HG02642 (cell line): ENCODE results near the gene PDZD2.
"Not testable (repeated sequence)": the region's sequence is repeated elsewhere in the genome, so short reads cannot be mapped to it uniquely, and the experiment has no call there.

Experiments
- ATAC-seq: cut with Tn5 transposase; IDR thresholded peaks from one replicate; pipeline ENCODE4 v1.9.1; 2021; ENCODE audit warnings: mild to moderate bottlenecking; ENCODE audit not compliant: unreplicated experiment, poor library complexity

Gene PDZD2

DNA sequence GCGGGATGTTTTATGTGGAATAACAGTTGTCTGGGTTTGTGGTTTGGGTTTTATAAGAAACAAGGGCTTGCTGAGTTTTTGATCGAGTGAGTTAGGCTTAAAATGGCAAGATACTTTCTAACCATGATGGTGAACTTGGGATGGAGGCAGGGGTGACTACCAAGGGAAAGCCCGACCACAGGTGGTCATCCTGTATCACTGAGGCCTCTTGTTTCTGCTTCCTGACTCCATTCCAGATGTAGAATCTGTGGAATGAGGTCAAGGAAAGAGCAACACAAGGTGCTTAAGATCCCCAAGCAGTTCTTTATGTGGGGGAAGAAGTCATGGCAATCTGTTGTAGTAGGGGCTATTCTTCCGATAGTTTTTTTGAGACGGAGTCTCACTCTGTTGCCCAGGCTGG, 412.9 kb downstream of the PDZD2 start:
- no peak for ATAC-seq

DNA sequence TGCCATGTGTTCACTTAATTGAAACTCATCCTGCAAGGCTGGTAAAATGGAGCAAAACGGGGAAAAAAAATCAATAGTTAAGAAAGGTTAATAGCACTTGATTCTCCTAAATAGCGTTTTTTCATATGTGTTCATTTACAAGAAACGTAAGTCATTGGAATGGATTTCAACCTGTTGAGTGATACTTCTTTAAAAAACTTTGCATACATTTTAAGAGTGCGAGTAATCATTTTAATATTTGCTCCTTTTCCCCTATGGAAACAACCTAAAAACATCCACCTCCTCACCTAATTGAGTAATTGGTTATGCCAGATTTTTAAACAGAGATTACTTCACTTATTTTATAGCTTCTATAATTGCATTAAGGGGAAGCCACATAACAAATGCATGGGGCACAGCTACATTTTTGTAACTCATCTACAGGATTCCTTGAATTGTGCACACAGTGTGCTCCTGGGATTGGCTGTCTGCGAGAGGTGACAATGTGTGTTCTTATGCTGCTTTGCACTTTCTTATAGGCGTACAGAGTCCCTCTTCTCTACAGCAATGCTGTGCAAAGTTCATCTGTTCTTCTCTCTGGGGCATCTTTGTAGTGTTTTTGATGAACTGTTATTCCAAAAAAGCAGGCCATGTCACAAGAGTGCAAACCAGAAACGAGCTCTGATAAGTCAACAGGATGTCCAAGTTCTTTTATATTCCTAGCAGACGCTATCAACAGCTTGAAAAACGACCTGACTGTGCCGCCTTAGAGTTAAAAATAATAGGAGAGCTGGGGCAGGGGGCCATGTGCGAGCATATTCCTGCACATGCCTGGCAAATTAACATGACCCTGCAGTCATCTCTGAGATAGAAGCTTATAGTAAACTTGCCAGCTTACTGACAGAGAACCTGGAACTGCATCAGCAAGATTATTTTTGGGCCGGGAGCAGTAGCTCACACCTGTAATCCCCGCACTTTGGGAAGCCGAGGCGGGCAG, 417.2 kb downstream of the PDZD2 start:
- ATAC-seq, result no peak

DNA sequence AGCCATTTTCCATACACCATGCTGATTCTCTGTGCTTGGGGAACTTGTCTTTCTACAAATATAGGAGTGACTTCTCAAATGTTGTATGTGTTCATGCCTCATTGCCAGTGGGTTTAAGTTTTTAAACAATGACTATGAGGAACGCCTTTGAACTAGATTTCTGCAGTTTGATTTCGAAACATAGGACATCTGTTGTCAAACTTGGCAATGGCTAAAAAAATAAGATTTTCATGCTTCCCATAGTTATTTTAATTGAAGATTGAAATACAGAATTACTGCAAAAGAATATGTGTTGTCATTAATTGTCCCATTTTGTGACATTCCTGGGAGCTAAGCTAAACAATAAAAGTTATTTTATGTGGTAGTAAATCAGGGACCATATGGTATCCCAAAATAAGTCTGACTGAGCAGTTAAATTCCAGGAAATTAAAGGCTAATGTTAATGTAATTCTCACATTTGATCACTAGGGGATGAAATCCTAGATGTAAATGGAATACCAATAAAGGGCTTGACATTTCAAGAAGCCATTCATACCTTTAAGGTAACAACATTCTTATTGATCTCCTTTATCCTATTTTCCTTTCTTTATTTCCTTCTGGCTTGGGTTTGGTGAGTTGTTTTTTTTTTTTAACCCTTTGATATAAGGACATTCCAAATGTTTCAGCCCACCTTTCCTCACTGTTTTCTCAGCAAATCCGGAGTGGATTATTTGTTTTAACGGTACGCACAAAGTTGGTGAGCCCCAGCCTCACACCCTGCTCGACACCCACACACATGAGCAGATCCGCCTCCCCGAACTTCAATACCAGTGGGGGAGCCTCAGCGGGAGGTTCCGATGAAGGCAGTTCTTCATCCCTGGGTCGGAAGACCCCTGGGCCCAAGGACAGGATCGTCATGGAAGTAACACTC, 418.5 kb downstream of the PDZD2 start:
- ATAC-seq, result no peak

DNA sequence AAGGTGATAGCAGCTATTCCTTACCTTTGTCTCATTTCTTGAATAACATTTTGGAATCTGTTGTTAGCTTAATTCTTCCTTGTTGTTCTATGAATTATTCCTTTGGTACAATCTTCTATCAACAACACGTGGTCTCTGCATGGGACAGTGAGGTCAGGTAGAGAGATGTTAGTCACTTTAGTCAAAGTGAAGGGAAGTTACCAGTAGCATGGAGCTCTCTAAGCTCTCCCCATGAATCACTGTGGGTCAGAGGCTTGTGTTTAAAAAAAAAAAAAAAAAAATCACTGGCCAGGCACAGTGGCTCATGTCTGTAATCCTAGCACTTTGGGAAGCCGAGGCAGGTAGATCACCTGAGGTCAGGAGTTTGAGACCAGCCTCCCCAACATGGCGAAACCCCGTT, 419.2 kb downstream of the PDZD2 start:
- no peak for ATAC-seq

DNA sequence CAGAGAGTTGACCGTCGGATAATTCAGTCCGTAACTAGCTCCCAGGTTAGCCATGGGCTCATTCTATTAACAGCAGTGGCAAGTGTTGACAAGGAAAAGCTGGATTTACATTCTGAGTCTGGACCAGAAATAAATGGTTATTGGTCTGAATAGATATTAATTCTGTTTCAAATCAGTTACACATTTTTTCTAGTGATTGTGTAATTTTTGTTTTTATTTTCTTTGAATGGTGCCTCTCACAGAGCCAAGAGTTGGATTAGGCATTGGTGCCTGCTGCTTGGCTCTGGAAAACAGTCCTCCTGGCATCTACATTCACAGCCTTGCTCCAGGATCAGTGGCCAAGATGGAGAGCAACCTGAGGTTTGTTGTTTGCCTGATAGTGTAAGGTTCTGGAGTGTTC, 420.1 kb downstream of the PDZD2 start:
- ATAC-seq, result no peak

DNA sequence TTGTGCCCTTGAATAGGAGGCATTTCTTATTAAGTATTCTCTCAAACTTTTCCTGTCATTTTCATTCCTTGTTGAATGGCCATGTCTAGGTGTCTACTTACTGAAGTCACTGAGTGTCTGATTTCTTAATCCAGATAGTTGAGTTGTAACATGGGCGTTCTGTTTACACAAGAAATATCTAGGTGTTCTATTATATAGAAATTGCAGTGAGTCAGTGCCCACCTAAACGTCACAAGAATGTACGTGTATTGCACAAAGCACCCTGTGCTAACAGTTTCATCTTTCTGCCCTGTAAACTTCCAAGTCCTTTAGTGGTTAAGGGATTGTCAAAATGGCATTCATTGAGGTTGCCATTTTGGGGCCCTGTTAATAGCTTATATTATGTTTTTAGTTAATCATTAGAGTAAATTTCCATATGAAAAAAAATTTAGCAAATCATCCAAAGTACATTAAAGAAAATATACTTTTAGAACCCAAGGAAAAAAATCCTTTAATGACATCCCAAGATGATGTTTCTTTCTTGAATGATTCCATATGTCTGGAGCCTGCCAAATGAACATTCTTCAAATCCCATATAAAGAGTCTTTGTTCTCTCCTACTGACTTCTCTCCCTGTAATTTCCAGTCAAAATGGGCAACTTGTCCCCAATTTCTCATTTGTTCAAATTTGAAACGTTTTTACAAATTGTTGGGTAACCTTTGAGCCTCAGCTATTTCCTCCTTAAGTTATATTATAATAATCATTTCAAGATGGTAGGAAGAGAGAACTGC, 421.0 kb downstream of the PDZD2 start:
- no peak for ATAC-seq

DNA sequence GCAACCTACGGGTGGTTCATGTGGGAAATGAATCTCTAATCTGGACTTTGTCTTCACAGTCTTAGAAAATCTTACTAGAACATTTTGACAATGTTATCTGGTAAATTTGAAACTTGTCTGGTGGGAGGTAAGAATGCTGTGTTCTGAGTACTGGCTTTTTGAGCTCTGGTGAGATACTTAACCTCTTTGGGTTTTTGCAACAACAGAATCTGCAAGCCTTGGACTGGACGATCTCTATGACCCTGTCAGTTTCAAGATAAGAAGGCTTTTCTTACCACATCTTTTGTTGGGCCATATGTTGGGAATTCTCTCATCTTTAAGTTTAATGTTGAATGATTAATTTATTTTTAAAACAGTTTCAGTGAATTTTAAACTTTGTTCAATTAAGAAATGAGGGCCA, 422.3 kb downstream of the PDZD2 start:
- no peak for ATAC-seq

DNA sequence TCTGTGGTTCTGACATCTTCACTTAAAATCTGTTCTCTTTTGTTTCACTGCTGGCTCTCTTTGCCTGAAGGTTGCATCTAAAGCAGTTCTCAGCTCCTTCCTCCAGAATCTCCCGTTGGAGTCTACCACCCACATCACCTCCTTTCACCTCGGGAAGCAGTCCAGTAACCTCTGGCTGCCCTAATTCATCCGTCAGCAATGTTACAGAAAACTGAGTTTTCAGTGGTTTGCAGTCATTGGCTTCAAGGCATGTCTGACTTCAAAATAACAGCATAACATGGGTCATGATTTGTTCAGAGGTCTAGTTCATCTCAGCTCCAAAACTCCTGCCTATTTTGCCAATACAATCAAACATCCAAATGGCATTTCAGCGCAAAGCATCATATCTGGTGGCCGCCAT, 427.5 kb downstream of the PDZD2 start:
- no peak for ATAC-seq

DNA sequence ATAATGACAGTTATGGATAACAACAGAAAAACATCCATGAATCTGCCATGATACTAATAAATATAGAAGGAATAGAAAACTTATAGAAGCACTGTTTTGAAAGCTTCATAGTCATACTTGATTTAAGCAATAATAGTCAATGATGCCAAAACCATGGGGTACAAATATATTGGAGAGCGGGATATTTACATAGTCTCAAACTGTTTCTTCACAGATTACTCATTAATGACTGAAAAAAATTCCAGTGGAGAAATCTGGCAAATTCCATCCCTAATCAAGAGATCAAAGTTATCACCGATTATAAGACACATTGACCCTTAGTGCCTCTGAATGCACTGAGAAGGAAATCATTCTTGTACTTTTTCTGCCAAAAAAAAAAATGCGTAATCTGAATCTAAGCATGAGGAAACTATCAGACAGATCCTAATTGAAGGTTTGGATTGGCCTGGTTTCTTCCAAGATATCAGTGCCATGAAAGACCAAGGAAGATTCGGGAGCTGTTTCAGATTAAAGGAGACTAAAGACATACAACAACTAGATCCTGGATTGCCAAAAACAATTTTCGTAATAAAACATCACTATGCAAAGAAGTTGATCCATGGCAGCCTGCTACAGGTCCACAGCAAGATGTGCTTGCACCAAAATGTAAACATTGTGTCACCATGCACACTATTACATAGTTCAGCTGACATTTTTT, 429.0 kb downstream of the PDZD2 start:
- no peak for ATAC-seq

DNA sequence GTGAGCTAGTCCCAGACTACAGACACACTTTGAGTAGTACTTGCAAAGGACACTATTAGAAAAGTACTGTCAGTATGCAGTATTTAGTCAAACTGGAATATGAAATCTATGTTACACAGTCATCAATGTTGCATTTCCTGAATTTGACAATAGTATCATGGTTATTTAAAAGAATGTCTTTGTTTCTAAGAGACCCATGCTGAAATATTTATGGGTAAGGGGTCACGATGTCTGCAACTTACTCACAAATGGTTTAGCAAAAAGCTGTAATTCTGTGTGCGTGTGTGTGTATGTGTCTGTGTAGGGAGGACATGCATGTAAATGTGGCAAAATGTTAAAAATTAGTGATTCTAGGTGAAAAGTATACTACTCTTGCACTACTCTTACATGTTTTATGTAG, 429.6 kb downstream of the PDZD2 start:
- no peak for ATAC-seq

DNA sequence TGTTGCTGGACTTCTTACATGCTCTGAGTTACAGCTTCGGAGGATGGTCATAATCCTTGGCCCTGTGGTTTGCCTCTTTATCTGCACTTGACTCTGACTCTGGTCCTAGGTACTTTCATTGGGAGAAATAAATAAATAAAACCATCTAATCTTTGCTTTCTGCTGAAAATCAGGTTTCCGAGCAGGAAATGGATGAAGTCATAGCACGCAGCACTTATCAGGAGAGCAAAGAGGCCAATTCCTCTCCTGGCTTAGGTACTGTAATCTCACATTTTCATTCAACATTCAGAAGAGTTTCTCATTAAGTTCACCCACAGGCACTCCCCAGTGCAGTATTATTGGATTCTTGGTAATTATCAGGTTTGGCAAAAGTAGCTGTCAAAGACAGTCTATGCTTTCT, 430.5 kb downstream of the PDZD2 start:
- ATAC-seq, result no peak

DNA sequence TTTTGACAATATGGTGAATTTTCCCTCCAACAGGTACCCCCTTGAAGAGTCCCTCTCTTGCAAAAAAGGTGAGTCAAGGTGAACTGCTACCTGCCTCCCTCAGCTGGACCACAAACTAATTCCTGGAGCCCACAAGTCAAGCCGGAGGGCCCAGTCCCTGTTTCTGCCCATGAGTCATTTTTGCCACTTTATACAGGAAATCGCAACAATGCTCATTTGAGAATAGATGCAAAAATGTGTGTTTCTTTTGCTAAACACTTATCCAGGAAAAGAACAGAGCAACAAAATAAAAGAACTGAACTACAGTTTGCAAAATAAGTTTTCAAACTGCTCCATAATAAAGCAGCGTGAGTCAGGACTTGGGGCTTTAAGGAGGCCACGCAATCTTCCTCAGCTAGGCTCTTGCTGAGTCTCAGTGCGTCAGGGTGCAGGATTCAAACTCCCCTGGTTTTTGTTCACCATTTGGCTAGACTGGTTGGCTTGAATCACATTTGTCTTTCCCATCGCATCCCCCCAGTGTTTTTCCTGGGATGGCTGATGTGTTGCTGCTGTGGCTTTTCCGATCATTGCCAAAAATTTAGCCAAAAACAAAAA, 432.5 kb downstream of the PDZD2 start:
- ATAC-seq, result no peak

DNA sequence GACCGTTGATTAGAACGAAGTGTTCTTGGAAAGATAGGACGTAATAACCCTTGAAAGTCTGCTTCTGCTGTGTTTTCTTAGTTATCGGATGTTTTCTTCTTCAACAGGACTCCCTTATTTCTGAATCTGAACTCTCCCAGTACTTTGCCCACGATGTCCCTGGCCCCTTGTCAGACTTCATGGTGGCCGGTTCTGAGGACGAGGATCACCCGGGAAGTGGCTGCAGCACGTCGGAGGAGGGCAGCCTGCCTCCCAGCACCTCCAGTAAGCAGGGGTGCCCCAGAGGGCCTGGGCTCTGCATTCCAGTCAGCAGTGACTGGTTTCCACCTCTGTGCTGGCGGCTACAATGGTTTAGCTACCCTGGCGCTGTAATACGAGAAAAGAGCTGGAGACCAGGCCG, 433.1 kb downstream of the PDZD2 start:
- no peak for ATAC-seq

DNA sequence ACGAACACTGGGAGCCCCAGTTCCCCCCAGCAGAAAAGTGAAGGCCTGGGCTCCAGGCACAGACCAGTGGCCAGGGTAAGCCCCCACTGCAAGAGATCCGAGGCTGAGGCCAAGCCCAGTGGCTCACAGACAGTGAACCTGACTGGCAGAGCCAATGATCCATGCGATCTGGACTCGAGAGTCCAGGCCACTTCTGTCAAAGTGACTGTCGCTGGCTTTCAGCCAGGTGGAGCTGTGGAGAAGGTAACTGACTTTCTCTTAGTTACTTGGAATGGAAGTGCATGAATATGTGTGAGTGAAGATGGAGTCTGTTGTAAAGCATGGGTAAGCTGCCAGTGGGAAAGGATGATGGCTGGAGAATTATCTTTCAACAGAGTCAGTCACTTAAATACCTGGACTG, 435.5 kb downstream of the PDZD2 start:
- no peak for ATAC-seq

DNA sequence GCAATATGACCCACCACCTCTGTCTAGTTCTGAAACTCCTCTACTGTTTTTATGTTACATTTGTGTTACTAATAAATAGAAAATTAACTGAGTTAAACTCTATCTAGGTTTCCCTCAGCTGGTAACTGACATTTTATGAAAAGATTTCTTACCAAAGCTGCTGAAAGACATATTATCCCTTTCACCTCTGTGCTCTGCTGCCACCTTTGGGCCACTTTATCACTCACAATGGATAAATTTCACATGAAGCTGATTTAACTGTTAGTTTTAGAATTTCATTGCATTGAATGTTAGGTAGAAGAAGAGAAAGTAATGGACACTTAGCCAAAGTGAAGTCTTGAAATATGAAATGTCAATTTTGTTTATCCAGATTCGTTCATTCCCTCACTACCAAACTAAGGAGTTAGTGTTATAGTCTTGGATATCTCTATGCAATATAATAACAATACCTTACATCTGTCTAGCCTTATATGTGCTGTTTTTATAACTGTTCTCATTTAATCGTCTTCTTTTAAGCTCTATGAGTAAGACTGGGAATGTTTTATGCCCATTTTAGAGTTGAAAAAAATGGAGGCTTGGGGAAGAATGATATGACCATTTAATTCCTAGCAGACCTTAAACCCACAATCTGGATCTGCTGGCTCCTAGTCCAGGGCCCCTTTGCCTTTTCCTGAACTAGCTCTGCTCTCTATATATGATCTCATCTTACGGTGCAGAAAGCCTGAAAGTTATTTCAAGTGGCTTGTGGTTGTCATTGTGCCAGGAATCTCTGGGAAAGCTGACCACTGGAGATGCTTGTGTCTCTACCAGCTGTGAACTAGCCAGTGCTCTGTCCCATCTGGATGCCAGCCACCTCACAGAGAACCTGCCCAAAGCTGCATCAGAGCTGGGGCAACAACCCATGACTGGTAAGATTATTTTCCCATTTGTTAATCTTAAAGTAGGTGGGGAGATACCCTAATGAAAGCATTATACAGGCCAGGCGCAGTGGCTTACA, 438.1 kb downstream of the PDZD2 start:
- ATAC-seq, result peak; percentile 55

DNA sequence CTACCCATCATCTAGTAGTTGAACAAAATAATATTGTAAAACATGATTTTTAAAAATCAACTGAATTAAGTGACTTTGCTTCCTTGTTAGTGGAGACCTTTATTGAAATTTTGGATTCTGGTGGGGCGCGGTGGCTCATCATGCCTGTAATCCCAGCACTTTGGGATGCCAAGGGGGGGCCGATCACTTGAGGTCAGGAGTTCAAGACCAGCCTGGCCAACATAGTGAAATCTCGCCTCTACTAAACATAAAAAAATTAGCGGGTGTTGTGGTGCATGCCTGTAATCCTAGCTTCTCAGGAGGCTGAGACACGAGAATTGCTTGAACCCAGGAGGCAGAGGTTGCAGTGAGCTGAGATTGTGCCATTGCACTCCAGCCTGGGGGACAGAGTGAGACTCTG, 439.9 kb downstream of the PDZD2 start:
- ATAC-seq, result not testable (repeated sequence)

DNA sequence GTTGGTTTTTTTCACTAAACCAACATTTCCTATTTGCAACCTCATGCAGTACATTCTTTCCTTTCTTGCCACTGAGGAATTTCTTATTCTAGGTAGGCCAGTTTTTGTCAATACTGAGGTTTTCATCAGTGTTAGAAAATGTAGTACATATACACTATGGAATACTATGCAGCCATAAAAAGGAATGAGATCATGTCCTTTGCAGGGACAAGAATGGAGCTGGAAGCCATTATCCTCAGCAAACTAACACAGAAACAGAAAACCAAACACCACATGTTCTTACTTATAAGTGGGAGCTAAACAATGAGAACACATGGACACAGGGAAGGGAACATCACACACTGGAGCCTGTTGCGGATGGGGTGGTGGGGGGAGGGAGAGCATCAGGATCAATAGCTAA, 441.6 kb downstream of the PDZD2 start:
- ATAC-seq, result not testable (repeated sequence)

DNA sequence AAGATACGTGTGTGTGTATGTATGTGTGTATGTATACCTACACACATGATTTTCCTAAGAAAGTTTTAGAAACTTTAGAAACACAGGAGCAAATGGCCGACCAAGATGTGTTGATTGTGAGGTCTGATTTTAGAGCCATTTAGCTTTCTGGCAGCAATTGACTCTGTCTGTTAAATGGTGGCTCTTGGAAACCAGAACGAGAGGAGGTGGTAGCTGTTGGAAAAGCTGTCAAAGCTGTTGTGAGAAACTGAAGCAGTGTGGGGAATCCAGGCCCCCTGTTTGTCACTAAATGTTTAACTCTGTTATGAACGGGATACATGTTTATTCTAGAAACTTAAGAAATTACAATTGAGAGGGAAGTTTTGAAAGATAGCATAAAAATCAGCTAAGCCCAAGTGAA, 443.8 kb downstream of the PDZD2 start:
- ATAC-seq, result no peak
